GM12864 (cell line): ENCODE data around the gene SCAMP4.

ENCODE experiments used
- DNase-seq: peaks from one replicate; pipeline ENCODE4 v3.0.0-alpha.2; 2011; ENCODE audit warnings: low read depth
- H3K4me3 ChIP-seq: 2 replicates; pipeline ENCODE4 v1.5.1; 2011; ENCODE audit warnings: mild to moderate bottlenecking, low read depth, low read length, control low read depth
- TF ChIP-seq, protein P1 (sequence below): IDR thresholded peaks from 2 replicates; pipeline ENCODE4 v1.5.1; 2011; ENCODE audit warnings: low read depth, mild to moderate bottlenecking, moderate library complexity, low read length, control low read depth, inconsistent platforms; ENCODE audit errors: missing control alignments

The SCAMP4 gene

DNA sequence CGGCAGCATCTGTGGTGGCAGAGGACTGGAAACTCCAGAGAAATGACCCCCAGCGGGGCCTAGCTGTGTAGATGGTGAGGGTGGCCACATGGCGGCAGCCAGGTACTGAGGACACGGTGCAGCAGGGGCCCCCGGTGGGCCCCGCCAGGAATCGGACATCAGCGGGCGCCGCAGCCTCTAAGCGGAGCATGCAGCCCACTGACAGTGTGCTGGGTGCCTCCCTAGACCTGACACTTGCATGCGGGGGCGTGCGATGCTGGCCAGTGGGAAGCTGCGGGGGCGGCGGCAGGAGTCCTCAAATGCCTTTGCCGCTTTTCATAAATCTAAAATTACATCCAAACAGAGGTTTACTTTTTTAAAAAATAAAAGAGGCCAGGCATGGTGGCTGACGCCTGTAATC lies 16.1 kb downstream of the SCAMP4 start:
- no peak for DNase-seq
- TF ChIP-seq, protein P1, sequence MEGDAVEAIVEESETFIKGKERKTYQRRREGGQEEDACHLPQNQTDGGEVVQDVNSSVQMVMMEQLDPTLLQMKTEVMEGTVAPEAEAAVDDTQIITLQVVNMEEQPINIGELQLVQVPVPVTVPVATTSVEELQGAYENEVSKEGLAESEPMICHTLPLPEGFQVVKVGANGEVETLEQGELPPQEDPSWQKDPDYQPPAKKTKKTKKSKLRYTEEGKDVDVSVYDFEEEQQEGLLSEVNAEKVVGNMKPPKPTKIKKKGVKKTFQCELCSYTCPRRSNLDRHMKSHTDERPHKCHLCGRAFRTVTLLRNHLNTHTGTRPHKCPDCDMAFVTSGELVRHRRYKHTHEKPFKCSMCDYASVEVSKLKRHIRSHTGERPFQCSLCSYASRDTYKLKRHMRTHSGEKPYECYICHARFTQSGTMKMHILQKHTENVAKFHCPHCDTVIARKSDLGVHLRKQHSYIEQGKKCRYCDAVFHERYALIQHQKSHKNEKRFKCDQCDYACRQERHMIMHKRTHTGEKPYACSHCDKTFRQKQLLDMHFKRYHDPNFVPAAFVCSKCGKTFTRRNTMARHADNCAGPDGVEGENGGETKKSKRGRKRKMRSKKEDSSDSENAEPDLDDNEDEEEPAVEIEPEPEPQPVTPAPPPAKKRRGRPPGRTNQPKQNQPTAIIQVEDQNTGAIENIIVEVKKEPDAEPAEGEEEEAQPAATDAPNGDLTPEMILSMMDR = no peak
- no peak overlapping the region for H3K4me3 ChIP-seq

- no peak for DNase-seq
- H3K4me3 ChIP-seq = no peak overlapping the region
- TF ChIP-seq, protein P1 = no peak
Observed at GRCh38 chr19:1921825-1922224, 16.6 kb downstream of the SCAMP4 start.

- no peak for DNase-seq
- TF ChIP-seq, protein P1 = no peak
- H3K4me3 ChIP-seq = no peak overlapping the region
Observed at GRCh38 chr19:1922803-1923202, 17.6 kb downstream of the SCAMP4 start.

DNA sequence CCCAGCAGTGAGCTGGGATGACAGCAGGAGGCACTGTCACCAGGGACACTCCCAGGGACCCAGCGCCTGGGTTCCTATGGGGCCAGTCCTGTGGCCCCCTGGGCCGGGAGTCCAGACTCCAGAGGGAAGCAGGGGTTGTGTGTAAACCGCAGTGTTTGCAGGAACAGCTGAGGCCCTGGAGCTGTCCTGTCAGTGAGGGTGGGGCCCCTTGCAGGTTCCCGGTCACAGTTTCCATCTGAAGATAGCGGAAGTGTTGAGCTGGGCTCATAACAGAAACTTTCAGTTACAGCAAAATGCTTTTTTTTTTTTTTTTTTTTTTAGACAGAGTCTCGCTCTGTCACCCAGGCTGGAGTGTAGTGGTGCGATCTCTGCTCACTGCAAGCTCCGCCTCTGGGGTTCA lies 18.1 kb downstream of the SCAMP4 start:
- no peak overlapping the region for H3K4me3 ChIP-seq
- DNase-seq = peak; percentile 77
- TF ChIP-seq, protein P1 = peak; percentile 6

DNA sequence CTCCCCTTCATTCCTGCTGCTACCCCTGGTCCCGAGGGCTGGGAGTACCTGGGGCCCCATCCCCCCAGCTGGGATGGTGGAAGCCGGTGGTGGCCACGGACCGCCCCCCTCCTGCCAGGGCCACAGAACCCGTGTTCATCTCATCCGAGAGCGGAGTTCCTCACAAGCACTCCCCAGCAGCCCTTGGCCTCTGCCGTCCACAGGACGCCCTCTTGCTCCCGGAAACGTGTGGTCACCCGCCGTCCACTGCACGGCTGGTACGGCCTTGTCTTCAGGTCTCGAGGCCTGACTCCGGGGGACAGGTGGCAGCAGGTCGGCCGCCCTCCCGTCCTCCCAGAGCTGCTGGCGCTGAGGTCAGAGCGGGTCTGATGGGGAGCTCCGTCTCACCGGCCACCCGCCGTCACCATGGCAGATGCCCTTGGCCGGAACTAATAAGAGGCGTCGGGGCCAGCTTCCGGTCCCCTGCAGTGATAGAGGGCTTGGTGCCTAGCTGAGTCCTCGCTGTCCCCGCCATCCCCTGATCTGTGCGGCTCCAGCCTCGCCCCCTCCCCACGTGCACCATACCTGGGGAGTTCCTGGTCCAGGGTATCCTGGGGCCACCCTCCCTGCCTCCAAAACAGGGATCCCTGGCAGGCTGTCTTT lies 19.2 kb downstream of the SCAMP4 start:
- DNase-seq = no peak
- H3K4me3 ChIP-seq = no peak overlapping the region
- TF ChIP-seq, protein P1 = no peak

- no peak overlapping the region for H3K4me3 ChIP-seq
- TF ChIP-seq, protein P1 = no peak
- DNase-seq = no peak
Observed at GRCh38 chr19:1925544-1925943, 20.3 kb downstream of the SCAMP4 start.
